H1 (cell line): ENCODE measurements around the gene METRNL. TPM values are rescaled to one million over a fixed set of nuclear protein-coding genes. Genes with fewer than 3 reads are reported as not detected.
A peak's percentile ranks its signal among the peaks of the same experiment; 100 is the strongest.

Source experiments
- CTCF ChIA-PET: fragments of 300-600 bp; sonication (Branson Sonifier 250); formaldehyde crosslinking; loops from one replicate; lab custom pipeline; 2021; ENCODE audit not compliant: partially characterized antibody; lab: Charles Lee
- POLR2A ChIA-PET: fragments of 300-600 bp; sonication (Branson Sonifier 250); formaldehyde crosslinking; loops from one replicate; lab custom pipeline; 2021; ENCODE audit warnings: inconsistent platforms; ENCODE audit not compliant: partially characterized antibody; lab: Charles Lee
- DNase-seq, 2 experiments: peaks; one replicate each; pipeline versions ENCODE4 v3.0.0 to v3.0.0-alpha.2; 2010 to 2022; ENCODE audit warnings: low spot score in 2 of 2, low read depth in 1 of 2, mixed read lengths in 1 of 2
- FAIRE-seq: peaks from 2 replicates; lab custom pipeline; 2011; peaks lifted over from hg19 to GRCh38; lab: Jason Lieb, UNC
- H2AFZ ChIP-seq: 2 replicates; pipeline ENCODE4 v1.8.1; 2012; ENCODE audit warnings: low read length, inconsistent platforms
- H2AK5ac ChIP-seq: 2 replicates; pipeline ENCODE4 v1.6.1; 2013; ENCODE audit warnings: low read depth, low read length
- H2BK120ac ChIP-seq: replicated peaks from 2 replicates; pipeline ENCODE3; 2013; ENCODE audit warnings: low read depth, low read length, inconsistent platforms
- H2BK12ac ChIP-seq: 2 replicates; pipeline ENCODE4 v1.6.1; 2013; ENCODE audit warnings: low read depth, low read length
- H2BK15ac ChIP-seq: 2 replicates; pipeline ENCODE4 v1.6.1; 2013; ENCODE audit warnings: low read length
- H2BK20ac ChIP-seq: 2 replicates; pipeline ENCODE4 v1.6.1; 2013; ENCODE audit warnings: low read length
- H2BK5ac ChIP-seq: 2 replicates; pipeline ENCODE4 v1.6.1; 2013; ENCODE audit warnings: low read depth, low read length
- H3K14ac ChIP-seq: 2 replicates; pipeline ENCODE4 v1.6.1; 2013; ENCODE audit warnings: inconsistent platforms; ENCODE audit not compliant: insufficient read length
- H3K18ac ChIP-seq: 2 replicates; pipeline ENCODE4 v1.6.1; 2013; ENCODE audit warnings: low read length; ENCODE audit errors: extremely low read depth
- H3K23ac ChIP-seq: 2 replicates; pipeline ENCODE4 v1.6.1; 2013; ENCODE audit warnings: inconsistent platforms; ENCODE audit not compliant: insufficient read length
- H3K23me2 ChIP-seq: 2 replicates; pipeline ENCODE4 v1.6.1; 2013; ENCODE audit warnings: low read depth, low read length
- H3K27ac ChIP-seq: 2 replicates; pipeline ENCODE4 v1.6.1; 2011; ENCODE audit warnings: low read depth, low read length, inconsistent platforms
- H3K27me3 ChIP-seq, 4 experiments: replicated peaks in 1 of 4; 1 replicate in 1 of 4; 2 replicates in 3 of 4; pipeline versions ENCODE4 v1.6.1 to v1.8.1; 2011 to 2013; ENCODE audit warnings: low read length in 3 of 4, mild to moderate bottlenecking in 3 of 4, inconsistent platforms in 2 of 4, mixed read lengths in 2 of 4, moderate library complexity in 1 of 4; ENCODE audit not compliant: control insufficient read depth in 3 of 4, insufficient read depth in 3 of 4; ENCODE audit errors: extremely low read depth in 1 of 4
- H3K36me3 ChIP-seq, 4 experiments: 2 replicates each; pipeline versions ENCODE4 v1.6.1 to v1.8.1; 2011 to 2013; ENCODE audit warnings: mild to moderate bottlenecking in 4 of 4, low read length in 3 of 4, moderate library complexity in 2 of 4, control low read depth in 1 of 4, inconsistent platforms in 1 of 4; ENCODE audit not compliant: insufficient read depth in 4 of 4, control insufficient read depth in 2 of 4
- H3K4ac ChIP-seq: replicated peaks from 2 replicates; pipeline ENCODE3; 2013; ENCODE audit warnings: low read length, low read depth, mixed read lengths, inconsistent platforms; ENCODE audit not compliant: insufficient read length
- H3K4me1 ChIP-seq, 4 experiments: replicated peaks in 1 of 4; 1 replicate in 1 of 4; 2 replicates in 3 of 4; pipeline versions ENCODE4 v1.6.1 to v1.8.1; 2011 to 2013; ENCODE audit warnings: low read length in 3 of 4, inconsistent platforms in 2 of 4, mixed read lengths in 1 of 4; ENCODE audit not compliant: insufficient read depth in 4 of 4, control insufficient read depth in 3 of 4
- H3K4me2 ChIP-seq, 2 experiments: 2 replicates each; pipeline versions ENCODE4 v1.6.1 to v1.8.1; 2011 to 2013; ENCODE audit warnings: low read depth in 2 of 2, low read length in 2 of 2, control low read depth in 1 of 2, inconsistent platforms in 1 of 2, mild to moderate bottlenecking in 1 of 2; ENCODE audit not compliant: insufficient read depth in 1 of 2
- H3K4me3 ChIP-seq, 4 experiments: fragments of 200-600, 300-600 bp in 1 of 4; sonication (generic), shearing (Covaris generic), sonication (Bioruptor Twin) in 1 of 4; 2 replicates each; pipeline versions ENCODE4 v1.5.1 to v1.8.1; 2011 to 2016; ENCODE audit warnings: low read length in 4 of 4, low read depth in 3 of 4, control low read depth in 2 of 4, inconsistent platforms in 2 of 4, mild to moderate bottlenecking in 2 of 4, mixed read lengths in 1 of 4, moderate library complexity in 1 of 4; ENCODE audit not compliant: insufficient read depth in 2 of 4; ENCODE audit errors: extremely low read depth in 1 of 4
- H3K56ac ChIP-seq: replicated peaks from 2 replicates; pipeline ENCODE3; 2013; ENCODE audit warnings: low read depth, mild to moderate bottlenecking, mixed read lengths, low read length, inconsistent platforms; ENCODE audit not compliant: insufficient read length
- H3K79me1 ChIP-seq: 2 replicates; pipeline ENCODE4 v1.6.1; 2013; ENCODE audit warnings: low read depth, low read length, control low read depth
- H3K79me2 ChIP-seq, 2 experiments: 2 replicates each; pipeline versions ENCODE4 v1.6.1 to v1.8.1; 2012 to 2013; ENCODE audit warnings: low read length in 2 of 2, mild to moderate bottlenecking in 2 of 2, inconsistent platforms in 1 of 2; ENCODE audit not compliant: insufficient read depth in 2 of 2, control insufficient read depth in 1 of 2
- H3K9ac ChIP-seq, 4 experiments: replicated peaks in 1 of 4; 1 replicate in 1 of 4; 2 replicates in 3 of 4; pipeline versions ENCODE4 v1.6.1 to v1.8.1; 2011 to 2013; ENCODE audit warnings: low read depth in 3 of 4, low read length in 3 of 4, control low read depth in 2 of 4, mild to moderate bottlenecking in 2 of 4, moderate library complexity in 2 of 4, inconsistent platforms in 1 of 4; ENCODE audit errors: extremely low read depth in 1 of 4
- H3K9me3 ChIP-seq, 2 experiments: 2 replicates each; pipeline versions ENCODE4 v1.6.1 to v1.8.1; 2012 to 2013; ENCODE audit warnings: mild to moderate bottlenecking in 2 of 2, moderate library complexity in 2 of 2, control low read depth in 1 of 2, inconsistent platforms in 1 of 2, low read depth in 1 of 2, low read length in 1 of 2, mixed read lengths in 1 of 2; ENCODE audit not compliant: insufficient read depth in 2 of 2
- H4K20me1 ChIP-seq, 2 experiments: replicated peaks in 1 of 2; 2 replicates each; pipeline versions ENCODE3 to v1.8.1; 2011 to 2013; ENCODE audit warnings: inconsistent platforms in 2 of 2, low read length in 2 of 2, mild to moderate bottlenecking in 1 of 2; ENCODE audit not compliant: insufficient read depth in 2 of 2, control insufficient read depth in 1 of 2
- H4K5ac ChIP-seq: 2 replicates; pipeline ENCODE4 v1.6.1; 2013; ENCODE audit warnings: low read length, low read depth, mixed read lengths, inconsistent platforms; ENCODE audit not compliant: insufficient read length
- H4K8ac ChIP-seq: 2 replicates; pipeline ENCODE4 v1.8.0; 2013; ENCODE audit warnings: mild to moderate bottlenecking, moderate library complexity, low read length, inconsistent platforms; ENCODE audit not compliant: insufficient read depth; ENCODE audit errors: extremely low read depth
- H4K91ac ChIP-seq: replicated peaks from 2 replicates; pipeline ENCODE3; 2013; ENCODE audit warnings: low read length, mixed read lengths, inconsistent platforms; ENCODE audit not compliant: insufficient read length
- SP2 ChIP-seq: IDR thresholded peaks from 2 replicates; pipeline ENCODE4 v1.6.1; 2012; ENCODE audit warnings: mild to moderate bottlenecking, low read length, inconsistent platforms
- WGBS, 2 experiments: shearing (Covaris generic) in 1 of 2; methylation state at CpG; one replicate each; pipeline versions ENCODE4 v1.1.6 to v1.1.7; 2013 to 2015; ENCODE audit warnings: low lambda C conversion rate in 2 of 2, mixed read lengths in 2 of 2, inconsistent platforms in 1 of 2, low coverage in 1 of 2, missing lambda C conversion rate in 1 of 2; ENCODE audit not compliant: insufficient replicate concordance in 2 of 2, insufficient coverage in 1 of 2, insufficient read length in 1 of 2; ENCODE audit errors: extremely low coverage in 1 of 2, missing lambda C conversion rate in 1 of 2; 5-methylcytosine and 5-hydroxymethylcytosine counted together
- polyA plus RNA-seq, 7 experiments: library from polyadenylated mRNA; depleted of rRNA in 3 of 7; stranded (reverse) in 5 of 7; unstranded in 2 of 7; fragments of >200 nt in 5 of 7; fragments of 200-250 nt in 2 of 7; gene quantifications; 1 replicate in 5 of 7; 2 replicates in 1 of 7; 4 replicates in 1 of 7; pipeline versions ENCODE4 v1.2.1 to v1.2.3, GENCODE V29; 2011 to 2013; ENCODE audit warnings: missing spikeins in 2 of 7, mixed read lengths in 2 of 7
- total RNA-seq: library from RNA; stranded (reverse); fragmentation: NEBNext Ultra II Directional; extraction: Animal tissue kit (Norgen Biotek cat#: 25700); gene quantifications from 2 replicates; pipeline ENCODE4 v1.2.1, GENCODE V29; 2021

The METRNL gene
- total and polyA plus RNA-seq, 2 of the 8 experiments (the other 6 are each of a cell fraction or from before 2014, with no cell fraction given): 13.9 to 14.2 TPM

DNA sequence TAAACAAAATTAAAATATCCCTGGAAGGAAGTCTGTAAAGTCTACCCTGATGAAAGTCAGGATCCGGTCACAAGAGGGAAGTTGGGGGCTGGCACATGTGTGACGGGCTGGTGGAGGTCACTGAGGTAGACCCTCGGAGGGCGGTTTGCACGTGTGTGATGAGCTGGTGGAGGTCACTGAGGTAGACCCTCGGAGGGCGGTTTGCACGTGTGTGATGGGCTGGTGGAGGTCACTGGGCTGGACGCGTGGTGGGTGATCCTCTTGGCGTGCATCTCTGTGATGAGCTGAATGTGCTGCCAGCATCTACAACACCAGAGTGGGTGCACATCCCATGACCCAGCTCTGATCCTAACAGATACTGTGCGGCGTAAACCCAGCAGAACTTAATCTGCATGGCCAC lies 43.7 kb upstream of the METRNL start:
- Histone ChIP-seq H3K27me3 (no peaks in the 10 kb centered on the region), H3K18ac (no peak overlapping the region), H3K23ac (no peak overlapping the region), H3K4me3 (no peak overlapping the region), H2AK5ac (no peak overlapping the region), H3K9ac (no peak overlapping the region), H2BK5ac (no peak overlapping the region), H3K14ac (no peak overlapping the region), H4K91ac (no peak overlapping the region), H3K4ac (no peak overlapping the region), H3K79me1 (no peaks in the 10 kb centered on the region), H4K5ac (no peak overlapping the region), H2BK15ac (no peak overlapping the region), H3K4me1 (no peaks in the 10 kb centered on the region), H3K9me3 (peaks cover 7 to 8% of the 10 kb centered on the region in 2 experiments; a peak in 3 of 4 replicates), H3K36me3 (peaks cover 0 to 5% (median 0%) of the 10 kb centered on the region in 4 experiments; a peak in 3 of 8 replicates), H2BK120ac (no peak overlapping the region), H2AFZ (no peak overlapping the region), H3K4me2 (no peak overlapping the region), H3K23me2 (no peaks in the 10 kb centered on the region), H4K8ac (0 out of 2 replicates have a peak overlapping the region, but pooled peaks have one; percentile 25), H4K20me1 (no peaks in the 10 kb centered on the region), H3K79me2 (no peaks in the 10 kb centered on the region), H3K27ac (no peak overlapping the region), H2BK20ac (no peak overlapping the region), H3K56ac (no peak overlapping the region), H2BK12ac (no peak overlapping the region)
- FAIRE-seq (no peak), DNase-seq (no peak)
- WGBS, 2 experiments: 94% methylated on average over 13 of the region's 13 CpGs; no CpG with 5 or more reads in 1 of the 2 experiments
- CTCF ChIA-PET: interaction anchor here (0.5 to 1.8 kb wide), 5 partner anchors 9 to 163 kb away, joined by 3 to 6 read pairs (median 3); no protein-coding TSS in a partner anchor
- POLR2A ChIA-PET: interaction anchor here (1.2 kb wide), 1 partner anchor 28 kb away, joined by 4 read pairs; no protein-coding TSS in a partner anchor
- TF ChIP-seq SP2: no peak
